NCI-H2107 (cell line): ENCODE measurements around the gene ANO4.

Experiments used
- DNase-seq: peaks from one replicate; lab custom pipeline; 2025; lab: John Stamatoyannopoulos, UW

ANO4 gene

GRCh38 chr12:100808777-100809176, 14.2 kb downstream of the ANO4 start:
- no peak for DNase-seq

DNA sequence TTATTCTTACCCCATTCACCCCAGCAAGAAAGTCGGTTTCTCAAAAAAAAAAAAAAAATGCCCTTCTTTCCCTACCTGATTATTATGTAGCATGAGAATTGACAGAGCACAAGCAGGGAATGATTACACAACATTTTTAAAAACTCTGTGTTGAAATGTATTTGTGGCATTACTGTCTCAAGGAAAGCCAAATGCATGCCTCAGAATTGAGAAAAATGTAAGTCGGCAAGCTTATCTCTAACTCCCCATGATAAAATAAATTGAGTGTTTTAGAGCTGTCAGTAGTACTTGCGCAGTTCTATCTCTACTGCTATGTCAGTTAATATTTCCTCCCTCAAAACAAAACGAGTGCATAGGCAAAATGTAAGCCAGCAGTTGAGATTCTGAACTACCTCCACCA, 25.7 kb downstream of the ANO4 start:
- no peak for DNase-seq

GRCh38 chr12:100823963-100824362, 29.4 kb downstream of the ANO4 start:
- DNase-seq = no peak

GRCh38 chr12:100824476-100824875, 29.9 kb downstream of the ANO4 start:
- DNase-seq = no peak

GRCh38 chr12:100826323-100826722, 31.7 kb downstream of the ANO4 start:
- DNase-seq = no peak

DNA sequence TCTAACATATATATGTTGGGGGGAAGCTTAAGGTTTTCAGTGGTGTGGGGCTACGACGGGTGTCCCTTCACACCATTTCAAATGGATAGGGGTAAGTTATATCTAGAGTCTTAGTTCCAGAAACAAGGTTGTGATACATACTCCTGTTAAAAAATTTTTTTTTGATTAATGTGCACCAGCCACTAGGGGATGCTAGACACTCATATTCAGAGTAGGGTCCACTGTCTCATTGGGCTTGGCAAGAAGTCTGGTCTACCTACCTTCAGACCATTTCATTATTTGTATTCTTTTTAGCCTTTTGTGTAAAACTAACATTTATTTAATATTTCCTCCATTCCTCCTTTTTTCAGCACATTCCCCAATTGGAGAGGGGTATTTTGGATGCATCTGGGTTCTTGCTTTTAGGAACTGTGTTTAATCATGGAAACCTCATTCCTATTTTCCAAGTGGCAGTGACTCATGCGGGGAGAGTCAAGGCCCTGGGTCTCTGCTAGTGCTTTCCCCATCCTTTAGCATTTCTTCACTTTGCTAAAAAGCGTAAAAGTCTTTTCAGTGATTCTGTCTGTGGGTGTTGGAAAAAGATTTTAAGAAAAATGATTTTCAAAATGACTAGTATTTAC, 33.4 kb downstream of the ANO4 start:
- DNase-seq = no peak

DNA sequence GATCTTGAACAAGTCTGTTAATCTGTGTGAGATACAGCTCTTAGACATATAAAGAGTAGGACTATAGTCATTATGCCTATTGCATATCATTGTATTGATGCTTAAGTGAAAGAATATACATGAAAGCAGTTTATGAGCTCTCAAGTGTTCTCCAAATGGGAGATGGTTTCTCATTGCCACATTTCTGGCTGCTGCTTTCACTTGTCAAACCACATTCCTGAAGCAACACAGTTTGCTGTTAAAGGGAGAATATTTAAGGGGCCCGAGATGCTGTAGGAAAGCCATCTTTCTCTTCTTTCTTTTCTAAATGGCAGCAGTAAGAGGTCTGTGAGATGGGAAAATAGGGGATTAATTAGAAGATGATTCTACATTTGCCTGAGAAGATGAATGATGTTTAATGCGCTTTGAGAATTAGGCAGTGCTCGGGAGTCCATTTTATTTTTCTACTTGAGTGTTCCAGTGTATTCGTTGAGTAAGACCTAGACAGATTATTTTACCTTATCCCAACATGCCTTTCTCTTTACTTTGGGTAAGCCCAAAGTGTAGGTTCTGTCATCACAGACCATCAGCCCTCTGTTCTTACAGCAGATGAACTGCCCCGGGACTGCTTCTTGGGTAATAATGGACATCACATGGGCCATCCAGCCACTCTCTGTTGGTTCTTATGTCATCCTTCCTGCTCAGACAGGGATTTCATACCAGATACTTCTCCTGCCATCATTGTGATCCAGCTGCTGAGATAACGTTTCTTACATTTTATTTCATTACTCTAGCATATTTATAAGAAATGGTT, 35.6 kb downstream of the ANO4 start:
- no peak for DNase-seq

- DNase-seq = no peak
These were observed 38.7 kb downstream of the ANO4 start for GRCh38 chr12:100833282-100833681.

GRCh38 chr12:100840748-100841147, 46.2 kb downstream of the ANO4 start:
- DNase-seq = no peak

DNA sequence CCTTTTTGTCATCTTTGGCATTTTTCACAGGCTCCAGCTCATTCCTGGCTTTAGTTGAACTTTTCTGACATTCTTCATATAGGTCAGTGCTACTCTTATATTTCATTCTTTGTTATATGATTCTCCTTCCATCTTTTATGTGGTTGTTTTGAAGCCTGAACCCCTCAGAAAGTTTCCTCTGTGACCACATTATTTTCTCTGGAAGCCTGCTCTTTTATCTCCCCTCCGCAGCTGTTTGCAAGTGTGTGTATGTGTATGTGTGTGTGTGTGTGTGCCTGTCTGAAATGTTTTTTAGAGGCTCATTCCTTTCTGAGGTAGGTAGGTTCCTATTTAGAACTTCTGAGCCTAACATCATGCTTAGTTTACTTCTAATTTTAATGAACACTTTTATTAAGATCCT, 47.6 kb downstream of the ANO4 start:
- no peak for DNase-seq

GRCh38 chr12:100843061-100843460, 48.5 kb downstream of the ANO4 start:
- DNase-seq = no peak

- no peak for DNase-seq
These were observed 50.5 kb downstream of the ANO4 start for GRCh38 chr12:100845095-100845494.

- no peak for DNase-seq
These were observed 57.1 kb downstream of the ANO4 start for GRCh38 chr12:100851637-100852036.

DNA sequence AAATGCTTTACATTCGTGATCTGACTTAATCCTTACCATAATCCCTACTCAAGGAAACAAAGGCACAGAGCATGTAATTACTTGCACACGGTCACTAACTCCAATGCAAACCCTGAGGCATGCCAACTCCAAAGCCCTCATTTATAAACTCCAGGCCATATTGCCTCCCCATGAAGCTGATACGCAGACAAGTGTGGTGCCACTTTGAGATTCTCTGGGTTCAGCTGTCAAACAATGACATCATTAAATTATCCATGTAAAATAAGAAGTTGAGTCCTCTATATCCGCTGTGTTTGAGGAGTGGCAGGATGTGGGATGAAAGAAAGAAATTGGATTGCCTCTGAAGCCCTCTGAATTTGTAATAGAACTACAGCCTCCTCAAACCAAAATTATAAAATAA, 62.8 kb downstream of the ANO4 start:
- DNase-seq = no peak

- DNase-seq = no peak
These were observed 63.4 kb downstream of the ANO4 start for GRCh38 chr12:100857971-100858370.

DNA sequence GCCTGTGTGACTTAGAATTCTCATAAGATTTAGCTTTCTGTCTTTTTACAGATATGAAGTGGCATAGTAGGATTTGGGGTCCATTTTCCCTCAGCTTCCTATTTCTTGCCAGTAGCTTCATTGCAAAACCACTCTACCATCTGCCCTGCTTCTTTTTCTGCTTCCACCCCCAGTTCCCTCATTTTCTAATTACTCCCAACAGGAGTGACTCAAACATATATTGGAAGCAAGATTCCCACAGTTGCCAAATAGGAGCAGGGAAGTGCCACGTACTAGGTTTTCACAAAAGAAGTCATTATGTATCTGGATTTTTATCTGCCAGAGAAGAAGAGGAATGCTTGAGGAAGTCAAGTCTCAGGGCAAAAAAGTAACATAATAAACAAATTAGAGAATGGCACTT, 64.1 kb downstream of the ANO4 start:
- no peak for DNase-seq

GRCh38 chr12:100859063-100859627, 64.6 kb downstream of the ANO4 start:
- DNase-seq = no peak

- DNase-seq = no peak
These were observed 66.0 kb downstream of the ANO4 start for GRCh38 chr12:100860611-100861010.

DNA sequence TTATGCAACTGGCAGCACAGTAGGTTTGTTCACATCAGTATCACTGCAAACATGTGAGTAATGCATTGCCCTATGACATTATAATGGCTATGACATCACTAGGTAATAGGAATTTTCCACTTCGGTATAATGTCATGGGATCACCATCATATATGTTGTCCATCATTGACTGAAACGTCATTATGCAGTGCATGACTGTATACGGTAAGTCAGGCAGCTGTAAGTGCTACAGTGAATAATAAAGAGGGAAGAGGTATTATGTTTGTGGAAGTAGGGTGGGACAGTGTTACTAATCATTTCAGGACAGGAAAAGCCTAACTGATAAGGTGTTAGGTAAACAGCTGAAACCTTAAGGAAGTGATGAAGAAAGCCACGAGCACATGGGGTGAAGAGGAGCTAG, 68.1 kb downstream of the ANO4 start:
- no peak for DNase-seq

DNA sequence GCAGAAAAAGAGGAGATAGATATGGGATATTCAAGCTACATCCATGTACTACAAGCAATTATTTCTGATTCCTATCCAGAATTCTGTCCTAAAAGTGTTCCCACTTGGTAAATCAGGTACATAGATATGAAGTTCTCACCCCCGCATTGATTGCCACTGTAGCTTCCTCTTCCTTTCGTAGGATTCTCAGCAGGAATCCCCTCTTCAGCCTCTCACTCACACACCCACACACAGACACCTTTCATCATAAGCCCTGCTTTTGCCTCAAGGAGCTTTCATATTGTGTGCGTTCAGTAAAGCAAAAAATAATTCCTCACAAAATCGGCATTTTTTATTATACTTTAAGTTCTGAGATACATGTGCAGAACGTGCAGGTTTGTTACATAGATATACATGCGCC, 69.8 kb downstream of the ANO4 start:
- DNase-seq = no peak

DNA sequence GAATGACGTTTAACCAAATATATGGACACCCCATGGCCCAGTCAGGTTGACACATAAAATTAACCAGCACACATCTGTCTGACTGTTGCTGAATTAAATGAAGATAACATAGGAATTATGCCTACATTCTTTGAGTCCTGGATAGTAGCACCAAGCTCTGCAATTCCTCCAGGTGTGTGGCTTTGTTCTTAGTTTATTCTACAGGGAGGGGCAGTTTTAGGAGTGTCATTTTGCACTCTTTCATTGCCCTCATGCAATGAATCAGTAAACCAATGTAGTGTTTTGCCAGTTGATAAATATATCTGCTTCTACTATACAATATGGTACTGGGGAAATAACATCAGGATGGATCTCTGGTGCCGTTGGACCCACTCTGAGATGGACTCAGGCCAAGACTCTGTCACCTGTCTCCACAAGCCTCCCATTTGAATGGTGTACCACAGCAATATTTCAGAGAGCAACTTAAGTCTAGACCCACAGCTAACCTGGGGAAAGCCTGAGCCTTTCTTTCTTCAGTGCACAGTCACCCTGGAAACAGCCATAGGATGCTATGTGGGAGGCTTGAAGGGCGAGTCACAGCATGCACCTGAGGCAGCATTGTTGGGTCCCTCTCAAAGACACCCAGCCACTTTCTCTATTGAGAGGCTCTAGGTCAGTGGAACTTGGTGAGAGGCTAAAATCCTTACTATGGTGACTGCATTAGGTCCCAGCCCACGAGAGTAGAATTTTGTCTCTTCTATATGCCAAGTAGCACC, 73.2 kb downstream of the ANO4 start:
- DNase-seq = no peak

DNA sequence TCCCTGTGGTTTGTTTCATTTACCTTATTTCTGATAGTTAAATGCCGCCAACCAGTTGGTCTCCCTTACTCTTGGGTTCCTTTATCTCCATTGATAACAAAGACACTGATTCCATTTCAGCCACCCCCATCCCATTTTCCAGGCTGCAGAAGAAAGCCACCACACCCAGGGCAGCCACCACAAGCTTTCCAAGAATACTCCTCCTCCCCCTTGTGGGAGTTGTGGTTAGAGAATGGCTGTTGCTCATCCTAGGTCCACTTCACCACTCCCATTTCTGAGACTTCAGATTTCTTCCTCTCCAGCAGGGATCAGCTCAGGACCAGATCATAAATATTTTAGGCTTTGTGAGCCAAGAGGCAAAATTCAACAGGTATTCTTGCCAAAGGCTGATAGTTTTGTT, 73.9 kb downstream of the ANO4 start:
- no peak for DNase-seq

DNA sequence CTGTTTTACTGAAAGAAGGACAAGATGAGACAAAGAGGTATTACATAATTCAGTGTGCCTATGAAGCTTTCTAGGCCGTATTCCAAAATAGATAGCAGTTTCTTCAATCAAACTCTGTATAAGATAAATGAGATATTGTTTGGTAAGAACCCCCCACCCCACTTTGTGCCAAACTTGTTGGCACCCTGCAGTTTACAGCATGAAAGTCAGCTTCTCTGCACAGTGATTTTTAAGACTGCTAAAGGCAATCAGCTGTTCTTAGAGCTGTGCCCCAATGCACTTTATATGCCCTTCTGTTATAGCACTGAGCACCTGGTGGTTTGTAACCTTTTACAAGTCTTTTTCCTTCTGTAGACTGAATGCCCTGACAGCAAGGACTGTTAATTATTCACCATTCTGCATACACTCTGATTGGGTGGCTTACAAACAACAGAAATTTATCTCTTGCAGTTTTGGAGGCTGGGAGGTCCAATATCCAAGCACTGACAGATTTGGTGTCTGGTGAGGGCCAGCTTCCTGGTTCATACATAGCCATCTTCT, 76.7 kb downstream of the ANO4 start:
- DNase-seq = no peak
